Right lobe of liver (tissue), 4 donors: Measurements from ENCODE around the gene AGRN.

Source experiments
- CTCF ChIP-seq, 4 donors: fragments of 200-600 bp in 3 of 4; fragments of 450-650 bp in 1 of 4; IDR thresholded peaks; one replicate each; pipeline versions ENCODE4 v1.5.1 to v1.8.0; 2016 to 2022; ENCODE audit warnings: antibody characterized with exemption in 4 of 4, mild to moderate bottlenecking in 2 of 4
- POLR2A ChIP-seq: fragments of 450-650 bp; IDR thresholded peaks from one replicate; pipeline ENCODE4 v1.6.1; 2017; ENCODE audit warnings: antibody characterized with exemption, mild to moderate bottlenecking
- donor health status: DM: no; HTN: no; CAD: no.
- donor health status: DM: no; HTN: no; CAD: no.
- donor health status: DM: no; HTN: yes; CAD: no.

GRCh38 chr1:983798-984475 is 36.0 kb upstream of the AGRN start:
- TF ChIP-seq CTCF (IDR thresholded peaks at IDR 0.05) (peak; percentile 50 to 97 (median 88)), POLR2A (no peak)
